HepG2 (cell line): Measurements from ENCODE around the gene SPACA1. TPM values are rescaled to one million over a fixed set of nuclear protein-coding genes. Genes with fewer than 3 reads are reported as not detected.
A peak's percentile ranks its signal among the peaks of the same experiment; 100 is the strongest.

ENCODE experiments used
- ATAC-seq: fragments of 200-7000 bp; cut with Tn5 transposase; 3 replicates; pipeline ENCODE4 v1.9.1; 2020; ENCODE audit warnings: mild to moderate bottlenecking, moderate library complexity
- Bru-seq: library from RNA; stranded (reverse); fragments of 400-500 nt; gene quantifications from one replicate; lab custom pipeline; 2021; lab: Mats Ljungman, UMichigan
- BruChase-seq, 2 experiments: library from RNA; stranded (reverse); fragments of 400-500 nt; gene quantifications; one replicate each; lab custom pipeline; 2021; lab: Mats Ljungman, UMichigan
- BruUV-seq: library from RNA; stranded (reverse); fragments of 400-500 nt; replicated peaks from 2 replicates; lab custom pipeline; 2021; lab: Mats Ljungman, UMichigan
- CTCF ChIA-PET: fragments of 300-600 bp; formaldehyde crosslinking; extraction: SDS; loops from one replicate; lab custom pipeline; 2021; ENCODE audit warnings: low total read pairs, inconsistent platforms, low intra/inter-chr PET ratio; lab: Yijun Ruan, JAX
- POLR2A ChIA-PET: fragments of 350-600 bp; sonication (Branson Sonifier 250); formaldehyde crosslinking; loops from one replicate; lab custom pipeline; 2020; ENCODE audit warnings: antibody characterized with exemption, inconsistent platforms; lab: Yijun Ruan, JAX
- DNase-seq: peaks from one replicate; pipeline ENCODE4 v3.0.0-alpha.2; 2015; ENCODE audit warnings: low spot score
- FAIRE-seq: peaks from 3 replicates; lab custom pipeline; 2011; peaks lifted over from hg19 to GRCh38; lab: Jason Lieb, UNC
- H2AFZ ChIP-seq: one replicate; pipeline ENCODE4 v1.6.1; 2011; ENCODE audit warnings: low read length, inconsistent platforms
- H3K27ac ChIP-seq: fragments of 300-600 bp; 3 replicates; pipeline ENCODE4 v1.8.0; 2011; ENCODE audit warnings: mixed run types, mild to moderate bottlenecking, mixed read lengths, low read length, inconsistent platforms; ENCODE audit not compliant: insufficient read depth; ENCODE audit errors: extremely low read length
- H3K27me3 ChIP-seq, 2 experiments: fragments of 200-600 bp in 1 of 2; 2 replicates in 1 of 2; 3 replicates in 1 of 2; pipeline versions ENCODE4 v1.6.0 to v1.8.0; 2011; ENCODE audit warnings: low read length in 2 of 2, mild to moderate bottlenecking in 2 of 2, moderate library complexity in 2 of 2, inconsistent platforms in 1 of 2; ENCODE audit not compliant: insufficient read depth in 2 of 2, control insufficient read depth in 1 of 2
- H3K36me3 ChIP-seq, 2 experiments: fragments of 200-600 bp in 1 of 2; replicated peaks in 1 of 2; 2 replicates in 1 of 2; 3 replicates in 1 of 2; pipeline versions ENCODE4 v1.5.1 to v1.8.0; 2011; ENCODE audit warnings: low read length in 2 of 2, inconsistent platforms in 1 of 2; ENCODE audit not compliant: insufficient read depth in 2 of 2, control insufficient read depth in 1 of 2
- H3K4me1 ChIP-seq: 2 replicates; pipeline ENCODE4 v1.5.1; 2012; ENCODE audit warnings: low read length, inconsistent platforms; ENCODE audit not compliant: insufficient read depth
- H3K4me2 ChIP-seq: 2 replicates; pipeline ENCODE4 v1.6.0; 2011; ENCODE audit warnings: low read depth, low read length, inconsistent platforms
- H3K4me3 ChIP-seq, 3 experiments: fragments of 200-600 bp in 1 of 3; sonication (generic), shearing (Covaris generic) in 1 of 3; replicated peaks in 1 of 3; 2 replicates each; pipeline ENCODE4 v1.5.1; 2011 to 2016; ENCODE audit warnings: low read length in 3 of 3, inconsistent platforms in 2 of 3, low read depth in 2 of 3, mild to moderate bottlenecking in 2 of 3, control low read depth in 1 of 3, mixed read lengths in 1 of 3; ENCODE audit not compliant: insufficient read depth in 1 of 3
- H3K79me2 ChIP-seq: one replicate; pipeline ENCODE4 v1.6.1; 2011; ENCODE audit warnings: low read length, inconsistent platforms; ENCODE audit not compliant: insufficient read depth
- H3K9ac ChIP-seq: 2 replicates; pipeline ENCODE4 v1.6.0; 2011; ENCODE audit warnings: mild to moderate bottlenecking, low read depth, low read length, inconsistent platforms; ENCODE audit not compliant: insufficient read depth
- H3K9me3 ChIP-seq: 2 replicates; pipeline ENCODE4 v1.5.1; 2012; ENCODE audit warnings: mild to moderate bottlenecking, low read length
- H4K20me1 ChIP-seq: 2 replicates; pipeline ENCODE4 v1.6.0; 2011; ENCODE audit warnings: inconsistent platforms, mild to moderate bottlenecking, low read length, moderate library complexity; ENCODE audit not compliant: insufficient read depth
- FOSL1 ChIP-seq: sonication (generic); formaldehyde crosslinking; IDR thresholded peaks from 2 replicates; pipeline ENCODE4 v1.9.0; 2021; ENCODE audit warnings: missing genetic modification reagents, borderline replicate concordance
- FOXA3 ChIP-seq: IDR thresholded peaks from 2 replicates; pipeline ENCODE4 v1.6.1; 2016; ENCODE audit warnings: missing genetic modification reagents, missing compliant biosample characterization
- MXI1 ChIP-seq: IDR thresholded peaks from 3 replicates; pipeline ENCODE4 v1.6.1; 2012; ENCODE audit warnings: low read depth, low read length, inconsistent platforms, borderline replicate concordance
- NAIF1 ChIP-seq: sonication (generic); formaldehyde crosslinking; IDR thresholded peaks from 2 replicates; pipeline ENCODE4 v1.5.0; 2020; ENCODE audit warnings: mild to moderate bottlenecking, missing genetic modification reagents, borderline replicate concordance
- SNRNP70 ChIP-seq: fragments of 200-400 bp; formaldehyde crosslinking; IDR thresholded peaks from 2 replicates; pipeline ENCODE4 v1.6.1; 2017; ENCODE audit warnings: mild to moderate bottlenecking, low read depth, low read length, moderate library complexity
- ZFP36L2 ChIP-seq: sonication (generic); formaldehyde crosslinking; IDR thresholded peaks from 2 replicates; pipeline ENCODE4 v1.4.0; 2020; ENCODE audit warnings: missing genetic modification reagents
- ZFP91 ChIP-seq: sonication (generic); formaldehyde crosslinking; IDR thresholded peaks from 2 replicates; pipeline ENCODE4 v1.9.0; 2022; ENCODE audit warnings: missing genetic modification reagents, mild to moderate bottlenecking, borderline replicate concordance
- ZNF12 ChIP-seq: sonication (generic); formaldehyde crosslinking; IDR thresholded peaks from 2 replicates; pipeline ENCODE4 v1.5.0; 2020; ENCODE audit warnings: missing genetic modification reagents
- ZNF776 ChIP-seq: sonication (generic); formaldehyde crosslinking; IDR thresholded peaks from 2 replicates; pipeline ENCODE4 v1.4.0; 2020; ENCODE audit warnings: mild to moderate bottlenecking, missing genetic modification reagents
- WGBS: methylation state at CpG from one replicate; pipeline ENCODE4 v1.1.6; 2017; ENCODE audit warnings: low lambda C conversion rate; 5-methylcytosine and 5-hydroxymethylcytosine counted together
- in situ Hi-C: cut with HindIII; loops from 2 replicates; pipeline ENCODE4 v1.10.0; 2017; ENCODE audit warnings: low pct_unique_long_range_greater_than_20kb; ENCODE audit not compliant: extremely low pct_ligation_motif_present
- intact Hi-C: fragments of 100-400 bp; cut with micrococcal nuclease; formaldehyde crosslinking; loops from one replicate; pipeline ENCODE4 v1.10.0; 2022; ENCODE audit not compliant: unreplicated experiment
- long read RNA-seq, 2 experiments: library from RNA in 1 of 2; library from polyadenylated mRNA in 1 of 2; stranded (forward) in 1 of 2; unstranded in 1 of 2; transcript quantifications; one replicate each; pipeline ENCODE4 v2.0.0, GENCODE V29; 2019 to 2022
- polyA minus RNA-seq, 3 experiments: library from RNA; depleted of rRNA, polyadenylated mRNA; stranded (reverse); fragments of >200 nt; gene quantifications; 2 replicates each; pipeline ENCODE4 v1.2.3, GENCODE V29; 2011; ENCODE audit warnings: low replicate concordance in 1 of 3
- polyA plus RNA-seq, 8 experiments: library from polyadenylated mRNA; depleted of rRNA in 3 of 8; stranded (reverse) in 7 of 8; unstranded in 1 of 8; fragments of >200 nt; fragmentation: Illumina TruSeq in 4 of 8; extraction: Trizol in 4 of 8; gene quantifications; 2 replicates each; pipeline versions ENCODE4 v1.2.1 to v1.2.3, GENCODE V29; 2011 to 2016; ENCODE audit warnings: low read depth in 4 of 8, missing spikeins in 1 of 8, mixed read lengths in 1 of 8; ENCODE audit not compliant: insufficient read depth in 1 of 8
- total RNA-seq, 5 experiments: library from RNA; depleted of rRNA; stranded (reverse); fragments of >200 nt; fragmentation: Illumina TruSeq; extraction: Trizol; gene quantifications; 2 replicates each; pipeline ENCODE4 v1.2.3, GENCODE V29; 2016; ENCODE audit warnings: low read depth in 1 of 5

Gene SPACA1
- total RNA-seq (2016; rRNA removed; fragmentation: Illumina TruSeq; extraction: Trizol) (not detected in 2 replicates), polyA plus RNA-seq (2011; rRNA removed) (0.07 TPM in 1 of 2 replicates, not detected in the other), polyA minus RNA-seq (2011; rRNA and poly(A)+ RNA removed; ENCODE audit: low replicate concordance) (not detected in 2 replicates), Bru-seq, nascent RNA (percentile 5 among the genes with signal in this experiment), BruChase-seq, experiment 1, labeled RNA remaining after a 6-hour chase (percentile 9 among the genes with signal in this experiment), BruChase-seq, experiment 2, labeled RNA remaining after a 2-hour chase (percentile 8 among the genes with signal in this experiment)
- total RNA-seq (2016; cell fraction: cytosol; rRNA removed; fragmentation: Illumina TruSeq; extraction: Trizol; ENCODE audit: low read depth) = not detected in 2 replicates
- total RNA-seq (2016; cell fraction: insoluble cytoplasmic fraction; rRNA removed; fragmentation: Illumina TruSeq; extraction: Trizol) = not detected in 2 replicates
- total RNA-seq (2016; cell fraction: membrane; rRNA removed; fragmentation: Illumina TruSeq; extraction: Trizol) = not detected in 2 replicates
- total RNA-seq (2016; cell fraction: nucleus; rRNA removed; fragmentation: Illumina TruSeq; extraction: Trizol) = not detected in 2 replicates
- polyA plus RNA-seq (2011; cell fraction: cytosol; rRNA removed) = not detected in 2 replicates
- not detected in 2 replicates for polyA plus RNA-seq (2011; cell fraction: nucleus; rRNA removed)
- polyA plus RNA-seq (2012) = not detected in 2 replicates
- not detected in 2 replicates for polyA plus RNA-seq (2016; cell fraction: cytosol; fragmentation: Illumina TruSeq; extraction: Trizol; ENCODE audit: low read depth)
- polyA plus RNA-seq (2016; cell fraction: insoluble cytoplasmic fraction; fragmentation: Illumina TruSeq; extraction: Trizol; ENCODE audit: low read depth) = not detected in 2 replicates
- polyA plus RNA-seq (2016; cell fraction: membrane; fragmentation: Illumina TruSeq; extraction: Trizol; ENCODE audit: low read depth) = not detected in 2 replicates
- polyA plus RNA-seq (2016; cell fraction: nucleus; fragmentation: Illumina TruSeq; extraction: Trizol; ENCODE audit: insufficient read depth, low read depth) = not detected in 2 replicates
- polyA minus RNA-seq (2011; cell fraction: cytosol; rRNA and poly(A)+ RNA removed) = not detected in 2 replicates
- polyA minus RNA-seq (2011; cell fraction: nucleus; rRNA and poly(A)+ RNA removed) = not detected in 2 replicates
- long read RNA-seq, experiment 1 = 0 reads
- long read RNA-seq, experiment 2 = 0 reads

GRCh38 chr6:88047510-88048150, at the start of gene SPACA1:
TSS of gene SPACA1 (plus strand) at chr6:88047841. CDS start at chr6:88047906, 65 bp downstream.
- Histone ChIP-seq H3K4me3 (no peak within 1 kb of the TSS), H2AFZ (no peak within 1 kb of the TSS), H3K4me1 (no peaks in the 10 kb centered on the region), H3K9ac (no peak within 1 kb of the TSS), H3K79me2 (no peaks in the 10 kb centered on the region), H4K20me1 (no peaks in the 10 kb centered on the region), H3K36me3 (no peaks in the 10 kb centered on the region), H3K27ac (no peak within 1 kb of the TSS), H3K9me3 (no peaks in the 10 kb centered on the region), H3K27me3 (no peaks in the 10 kb centered on the region; a peak in 1 of 5 replicates), H3K4me2 (no peak within 1 kb of the TSS)
- ATAC-seq (no peak), FAIRE-seq (no peak), DNase-seq (no peak)
- WGBS = 85% methylated on average over 75 of the region's 77 CpGs
- intact Hi-C loops = no loop called here
- in situ Hi-C loops = no loop called here
- CTCF ChIA-PET = no interaction called here
- POLR2A ChIA-PET = no interaction called here
- TF ChIP-seq ZNF12 (CRISPR knock-in tag) (no peak), FOSL1 (CRISPR knock-in tag) (no peak)
- no TSS peak for BruUV-seq

GRCh38 chr6:88000713-88001112, 46.9 kb upstream of the SPACA1 start:
- FAIRE-seq (no peak), DNase-seq (no peak), ATAC-seq (no peak)
- WGBS = 0% methylated on average over 1 of the region's 1 CpG
- no peaks in the 10 kb centered on the region for H3K4me1 ChIP-seq
- no peaks in the 10 kb centered on the region for H4K20me1 ChIP-seq
- intact Hi-C loops = no loop called here
- no peaks in the 10 kb centered on the region for H3K79me2 ChIP-seq
- no peak overlapping the region for H3K4me2 ChIP-seq
- no peaks in the 10 kb centered on the region for H3K9me3 ChIP-seq
- no peak overlapping the region for H3K9ac ChIP-seq
- in situ Hi-C loops = no loop called here
- no peaks in the 10 kb centered on the region for H3K36me3 ChIP-seq
- CTCF ChIA-PET = no interaction called here
- POLR2A ChIA-PET = no interaction called here
- H2AFZ ChIP-seq = no peak overlapping the region
- TF ChIP-seq ZNF776 (CRISPR knock-in tag) (no peak), NAIF1 (CRISPR knock-in tag) (no peak), FOXA3 (CRISPR knock-in tag) (no peak), MXI1 (no peak), ZFP91 (CRISPR knock-in tag) (no peak), ZFP36L2 (CRISPR knock-in tag) (no peak), SNRNP70 (no peak)
- BruUV-seq = no TSS peak
- no peak overlapping the region for H3K27ac ChIP-seq
- peaks cover 0 to 2% of the 10 kb centered on the region in 2 experiments; a peak in 1 of 5 replicates for H3K27me3 ChIP-seq
- H3K4me3 ChIP-seq = no peak overlapping the region
